Coronary artery (tissue), 2 donors: ENCODE data around the gene HPGDS.

Source experiments
- DNase-seq: peaks from one replicate; pipeline ENCODE4 v3.0.0-alpha.2; 2017; ENCODE audit warnings: low spot score
- H3K27ac ChIP-seq, 2 donors: fragments of 200-600 bp; sonication (generic); one replicate each; pipeline ENCODE4 v1.5.1; 2016 to 2019
- H3K4me3 ChIP-seq: fragments of 200-600 bp; sonication (generic); 2 replicates; pipeline ENCODE4 v1.5.1; 2016; ENCODE audit warnings: mild to moderate bottlenecking, moderate library complexity
- CTCF ChIP-seq: fragments of 200-600 bp; sonication (generic); IDR thresholded peaks from one replicate; pipeline ENCODE4 v1.5.1; 2019; ENCODE audit warnings: antibody characterized with exemption

Gene HPGDS

GRCh38 chr4:94256828-94257227, 85.8 kb downstream of the HPGDS start:
- no peak for DNase-seq

DNA sequence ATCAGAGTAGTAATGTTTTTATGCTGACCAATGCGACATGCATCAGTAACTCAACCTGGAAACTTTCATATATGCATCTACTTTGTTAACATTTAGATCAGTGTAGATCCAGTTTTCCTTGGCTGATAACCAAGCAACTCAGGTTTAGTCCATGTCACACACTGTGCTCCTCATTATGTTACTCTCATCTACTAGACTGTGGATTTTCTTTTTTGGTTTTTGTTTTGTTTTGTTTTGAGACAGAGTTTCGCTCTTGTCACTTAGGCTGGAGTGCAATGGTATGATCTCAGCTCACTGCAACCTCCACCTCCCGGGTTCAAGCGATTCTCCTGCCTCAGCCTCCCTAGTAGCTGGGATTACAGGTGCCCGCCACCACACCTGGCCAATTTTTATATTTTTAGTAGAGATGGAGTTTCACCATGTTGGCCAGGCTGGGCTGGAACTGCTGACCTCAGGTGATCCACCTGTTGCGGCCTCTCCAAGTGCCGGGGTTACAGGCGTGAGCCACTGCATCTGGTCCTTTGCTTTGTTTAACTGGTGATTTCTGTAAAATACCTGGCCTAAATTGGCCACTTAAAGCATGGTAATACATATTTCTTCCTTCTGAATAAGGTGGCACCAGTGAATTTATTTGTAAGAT, 86.4 kb downstream of the HPGDS start:
- no peak for TF ChIP-seq CTCF
- H3K4me3 ChIP-seq: no peak overlapping the region
- no peak for DNase-seq
- H3K27ac ChIP-seq: no peak overlapping the region

More at GRCh38 chr4:94256828-94257227, 85.8 kb downstream of the HPGDS start:
- no peak overlapping the region for H3K4me3 ChIP-seq
- no peak overlapping the region for H3K27ac ChIP-seq
- no peak for TF ChIP-seq CTCF

- TF ChIP-seq CTCF: no peak
- Histone ChIP-seq H3K27ac (no peak overlapping the region), H3K4me3 (no peak overlapping the region)
- DNase-seq: no peak
These were observed 89.6 kb downstream of the HPGDS start for GRCh38 chr4:94253036-94253435.

DNA sequence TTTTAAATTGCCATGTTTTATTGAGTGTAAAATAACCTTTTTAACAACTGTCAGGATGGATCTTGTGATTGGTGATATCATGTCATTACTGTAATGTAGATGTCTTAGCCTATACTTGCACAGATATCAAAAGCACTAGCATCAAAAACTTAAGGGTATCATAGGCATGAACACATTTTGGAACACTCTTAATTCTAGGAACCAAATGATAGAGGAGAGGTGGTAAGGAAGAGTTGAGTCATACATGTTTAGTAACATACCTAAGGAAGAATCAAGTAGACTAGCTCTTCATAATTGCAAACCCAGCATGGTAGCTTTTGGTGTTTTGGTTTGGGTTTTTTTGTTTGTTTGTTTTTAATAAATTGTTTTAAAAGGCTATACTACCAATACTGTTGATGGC, 91.5 kb downstream of the HPGDS start:
- DNase-seq: no peak
- no peak overlapping the region for H3K4me3 ChIP-seq
- H3K27ac ChIP-seq: no peak overlapping the region
- TF ChIP-seq CTCF: no peak
